Aorta (tissue), 5 donors: ENCODE measurements around the gene PACRG. TPM values are rescaled to one million over a fixed set of nuclear protein-coding genes. Genes with fewer than 3 reads are reported as not detected.

Source experiments
- ATAC-seq: fragments of 200-7000 bp; cut with Tn5 transposase; one replicate; pipeline ENCODE4 v1.9.1; 2022; ENCODE audit warnings: moderate library complexity; ENCODE audit not compliant: low FRiP score
- DNase-seq, 2 donors: peaks; one replicate each; pipeline ENCODE4 v3.0.0-alpha.2; 2020
- H3K27ac ChIP-seq, 2 donors: one replicate each; pipeline ENCODE4 v1.5.1; 2013; ENCODE audit warnings: low read length in 2 of 2, mild to moderate bottlenecking in 2 of 2, moderate library complexity in 2 of 2, control low read depth in 1 of 2, inconsistent platforms in 1 of 2, low read depth in 1 of 2
- H3K27me3 ChIP-seq, 2 donors: one replicate each; pipeline ENCODE4 v1.6.1; 2013; ENCODE audit warnings: control low read depth in 1 of 2, low read length in 1 of 2, mild to moderate bottlenecking in 1 of 2, moderate library complexity in 1 of 2; ENCODE audit not compliant: insufficient read depth in 2 of 2, control insufficient read depth in 1 of 2
- H3K36me3 ChIP-seq, 2 donors: one replicate each; pipeline ENCODE4 v1.6.1; 2013; ENCODE audit warnings: control low read depth in 1 of 2, low read length in 1 of 2, mild to moderate bottlenecking in 1 of 2; ENCODE audit not compliant: insufficient read depth in 2 of 2, control insufficient read depth in 1 of 2
- H3K4me1 ChIP-seq, 2 donors: one replicate each; pipeline ENCODE4 v1.6.1; 2013; ENCODE audit warnings: low read length in 2 of 2, control low read depth in 1 of 2, mild to moderate bottlenecking in 1 of 2, moderate library complexity in 1 of 2; ENCODE audit not compliant: insufficient read depth in 2 of 2, control insufficient read depth in 1 of 2
- H3K4me3 ChIP-seq, 2 donors: one replicate each; pipeline ENCODE4 v1.5.1; 2013; ENCODE audit warnings: low read length in 2 of 2, control low read depth in 1 of 2, mild to moderate bottlenecking in 1 of 2
- H3K9me3 ChIP-seq: one replicate; pipeline ENCODE4 v1.6.1; 2013; ENCODE audit warnings: mild to moderate bottlenecking, low read length; ENCODE audit not compliant: control insufficient read depth
- WGBS, 2 donors: extraction: QIAGEN DNeasy Blood & Tissue Kit; methylation state at CpG; one replicate each; pipeline ENCODE4 v1.1.7; 2013; 5-methylcytosine and 5-hydroxymethylcytosine counted together
- intact Hi-C, 2 donors: fragments of 100-400 bp; cut with DNase I; formaldehyde crosslinking; loops; one replicate each; pipeline versions ENCODE4 v1.14.2 to v1.15.0; 2022
- polyA plus RNA-seq, 2 donors: library from polyadenylated mRNA; stranded (reverse); fragments of 200-250 nt; gene quantifications; one replicate each; pipeline ENCODE4 v1.2.3, GENCODE V29; 2013
- total RNA-seq, 2 donors: library from RNA; stranded (reverse); fragmentation: NEBNext Ultra II Directional; extraction: Animal tissue kit (Norgen Biotek cat#: 25700); gene quantifications; one replicate each; pipeline ENCODE4 v1.2.1, GENCODE V29; 2021
- donor health status: healthy with polysubstance abuse.
- donor health status: Bipolar disorder and iron deficiency.
- donor health status: DM: no; HTN: no; CAD: no.
- donor health status: DM: no; HTN: no; CAD: no.
- donor health status: DM: yes; HTN: yes; CAD: no.

The PACRG gene
- total and polyA plus RNA-seq, 4 donors, result 0.26 to 2.7 (median 0.54) TPM; not detected in 1

DNA sequence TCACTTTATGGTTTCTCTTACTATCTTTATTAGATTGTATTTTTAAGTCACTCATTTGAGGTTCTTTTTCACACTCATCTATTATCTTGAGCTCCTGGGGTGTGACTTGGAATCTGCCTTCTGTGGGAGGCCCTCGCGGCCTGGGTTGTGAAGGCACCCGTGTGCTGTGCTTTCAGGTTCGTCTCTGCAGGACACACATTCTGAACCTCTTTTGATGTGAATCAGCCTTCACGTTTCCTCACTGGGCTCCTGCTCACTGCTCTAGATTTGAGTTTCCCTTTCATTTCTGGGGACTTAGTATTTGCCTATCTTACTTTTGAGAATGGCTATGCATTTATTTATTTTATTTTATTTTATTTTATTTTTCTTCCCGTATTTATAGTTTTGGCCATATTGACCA lies 97.8 kb downstream of the PACRG start:
- no peaks in the 10 kb centered on the region for H3K4me1 ChIP-seq
- intact Hi-C loops, result no loop called here
- ATAC-seq, result no peak
- H3K9me3 ChIP-seq, result no peaks in the 10 kb centered on the region
- H3K27ac ChIP-seq, result no peak overlapping the region
- WGBS, 2 donors, result 37 to 48% methylated on average over 6 of the region's 6 CpGs
- no peak for DNase-seq
- no peak overlapping the region for H3K4me3 ChIP-seq
- H3K36me3 ChIP-seq, result no peaks in the 10 kb centered on the region
- H3K27me3 ChIP-seq, result no peaks in the 10 kb centered on the region

DNA sequence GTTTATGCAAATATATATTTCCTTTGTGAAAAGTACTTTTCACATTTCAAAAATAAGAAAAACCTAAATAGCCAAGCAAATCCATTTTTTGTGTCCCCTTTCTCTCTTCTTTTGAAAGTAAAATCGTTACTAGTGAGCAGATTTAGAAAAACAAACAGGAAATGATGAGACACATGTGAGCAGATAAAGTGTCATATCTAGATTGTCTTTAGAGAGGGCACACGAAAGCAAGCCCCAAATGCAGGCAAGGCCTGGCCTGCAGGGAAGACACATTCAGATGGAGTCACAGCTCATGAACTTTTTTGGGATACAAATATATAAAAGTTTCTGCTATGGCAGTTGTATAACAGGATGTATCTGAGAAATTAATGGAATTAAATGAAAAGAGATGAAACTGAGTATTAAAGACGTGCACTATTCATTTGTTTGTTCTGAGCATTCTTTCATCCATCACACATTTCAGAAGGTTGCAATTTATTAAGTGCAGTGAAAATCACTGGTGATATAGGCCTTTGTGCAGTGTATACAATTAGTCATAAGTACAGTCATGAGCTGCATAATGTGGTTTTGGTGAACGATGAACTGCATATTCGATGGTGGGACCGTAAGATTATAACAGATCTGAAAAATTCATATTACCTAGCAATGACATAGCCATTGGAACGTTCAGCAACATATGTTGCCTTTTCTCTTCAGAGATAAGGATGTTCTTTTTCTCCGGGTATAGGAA lies 101.4 kb downstream of the PACRG start:
- ATAC-seq, result no peak

DNA sequence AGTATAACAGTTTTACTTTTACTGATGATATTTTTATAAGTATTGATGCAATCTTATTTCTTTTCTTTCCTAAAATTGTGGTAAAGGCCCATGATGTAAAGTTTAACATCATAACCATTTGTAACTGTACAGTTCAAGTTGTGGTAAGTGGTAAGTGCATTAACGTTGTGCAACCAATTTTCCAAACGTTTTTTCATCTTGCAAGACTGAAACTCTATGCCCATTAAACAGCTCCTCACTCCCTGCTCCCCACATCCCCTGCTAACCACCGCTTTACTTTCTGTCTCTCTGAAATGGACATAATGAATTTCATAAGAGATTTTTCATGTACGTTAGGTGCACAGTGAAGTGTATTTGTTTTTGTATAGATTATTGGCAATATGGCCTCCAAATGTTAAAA lies 106.0 kb downstream of the PACRG start:
- no peak for ATAC-seq
- H3K36me3 ChIP-seq, result no peaks in the 10 kb centered on the region
- 65 to 71% methylated on average over 4 of the region's 4 CpGs for WGBS, 2 donors
- H3K27me3 ChIP-seq, result no peaks in the 10 kb centered on the region
- H3K27ac ChIP-seq, result no peak overlapping the region
- intact Hi-C loops, result no loop called here
- no peak for DNase-seq
- no peak overlapping the region for H3K4me3 ChIP-seq
- H3K9me3 ChIP-seq, result peaks cover 2% of the 10 kb centered on the region
- no peaks in the 10 kb centered on the region for H3K4me1 ChIP-seq

More for the DNA sequence above, 101.4 kb downstream of the PACRG start:
- H3K27me3 ChIP-seq, result no peaks in the 10 kb centered on the region
- no peak overlapping the region for H3K4me3 ChIP-seq
- no peaks in the 10 kb centered on the region for H3K9me3 ChIP-seq
- WGBS, 2 donors, result 67 to 74% methylated on average over 8 of the region's 8 CpGs
- no peak overlapping the region for H3K27ac ChIP-seq
- intact Hi-C loops, result no loop called here
- H3K36me3 ChIP-seq, result no peaks in the 10 kb centered on the region
- H3K4me1 ChIP-seq, result no peaks in the 10 kb centered on the region
- no peak for DNase-seq

DNA sequence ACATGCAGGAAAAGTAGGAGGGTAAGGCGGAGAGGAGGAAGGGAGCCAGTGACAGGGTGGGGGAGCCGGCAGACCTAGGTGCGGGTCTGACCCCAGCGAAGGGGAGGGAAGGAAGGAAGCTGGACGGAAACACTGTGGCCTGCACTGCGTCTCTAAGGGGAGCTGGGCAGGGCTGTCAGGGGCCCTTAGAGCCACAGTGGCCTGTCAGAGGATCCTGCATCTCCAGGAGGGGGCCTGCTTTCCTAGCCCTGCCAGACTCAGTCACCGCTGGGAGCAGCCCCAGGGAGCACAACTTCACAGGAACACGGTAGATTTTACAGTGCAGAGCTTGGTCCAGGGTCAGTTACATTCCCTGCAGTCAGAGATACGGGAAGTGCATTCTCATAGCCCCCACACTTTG lies 118.2 kb downstream of the PACRG start:
- no peaks in the 10 kb centered on the region for H3K4me1 ChIP-seq
- 81 to 84% methylated on average over 9 of the region's 9 CpGs for WGBS, 2 donors
- H3K27me3 ChIP-seq, result no peaks in the 10 kb centered on the region
- intact Hi-C loops, result no loop called here
- no peaks in the 10 kb centered on the region for H3K36me3 ChIP-seq
- H3K27ac ChIP-seq, result no peak overlapping the region
- H3K9me3 ChIP-seq, result no peaks in the 10 kb centered on the region
- ATAC-seq (no peak), DNase-seq (no peak)
- H3K4me3 ChIP-seq, result no peak overlapping the region

DNA sequence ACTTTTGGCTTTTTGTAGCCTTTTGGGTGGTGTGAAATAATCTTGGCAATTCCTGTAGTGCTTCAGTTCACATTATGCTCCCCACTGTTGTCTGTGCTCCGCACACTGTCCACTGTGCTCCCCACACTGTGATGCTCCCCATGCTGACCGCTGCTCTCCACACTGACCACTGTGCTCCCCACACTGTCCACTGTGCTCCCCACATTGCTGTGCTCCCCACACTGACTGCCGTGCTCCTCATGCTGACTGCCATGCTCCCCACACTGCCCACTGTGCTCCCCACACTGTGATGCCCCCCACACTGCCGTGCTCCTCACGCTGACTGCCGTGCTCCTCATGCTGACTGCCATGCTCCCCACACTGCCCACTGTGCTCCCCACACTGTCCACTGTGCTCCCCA lies 118.9 kb downstream of the PACRG start:
- H3K9me3 ChIP-seq, result no peaks in the 10 kb centered on the region
- no peak overlapping the region for H3K27ac ChIP-seq
- no peaks in the 10 kb centered on the region for H3K4me1 ChIP-seq
- H3K36me3 ChIP-seq, result no peaks in the 10 kb centered on the region
- no peak overlapping the region for H3K4me3 ChIP-seq
- DNase-seq, result no peak
- 95 to 97% methylated on average over 6 of the region's 6 CpGs for WGBS, 2 donors
- no peaks in the 10 kb centered on the region for H3K27me3 ChIP-seq
- intact Hi-C loops, result no loop called here
- peak; percentile 15 for ATAC-seq

DNA sequence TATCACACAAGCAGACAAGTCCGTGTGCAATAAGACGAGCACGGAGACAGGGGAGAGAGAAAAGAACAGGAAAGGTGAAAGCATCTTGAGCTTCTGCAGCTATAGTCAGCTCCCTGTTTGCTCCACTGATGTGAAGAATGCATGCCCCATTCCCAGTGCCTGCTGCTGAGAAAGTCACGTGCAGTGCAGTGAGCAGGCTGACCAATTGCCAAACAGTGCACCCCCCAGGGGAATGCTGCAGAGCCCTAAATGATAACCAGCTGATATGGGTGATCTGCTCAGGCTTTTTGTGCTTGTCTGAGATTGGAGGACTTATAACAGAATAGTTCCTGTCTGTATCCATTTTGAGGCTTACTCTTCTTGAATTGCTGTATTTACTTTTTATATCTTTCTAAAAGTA lies 121.5 kb downstream of the PACRG start:
- DNase-seq (no peak), ATAC-seq (no peak)
- intact Hi-C loops, result no loop called here
- Histone ChIP-seq H3K36me3 (no peaks in the 10 kb centered on the region), H3K27ac (no peak overlapping the region), H3K27me3 (no peaks in the 10 kb centered on the region), H3K4me1 (no peaks in the 10 kb centered on the region), H3K4me3 (no peak overlapping the region), H3K9me3 (no peaks in the 10 kb centered on the region)
- WGBS, 2 donors, result 47 to 53% methylated on average over 4 of the region's 4 CpGs

DNA sequence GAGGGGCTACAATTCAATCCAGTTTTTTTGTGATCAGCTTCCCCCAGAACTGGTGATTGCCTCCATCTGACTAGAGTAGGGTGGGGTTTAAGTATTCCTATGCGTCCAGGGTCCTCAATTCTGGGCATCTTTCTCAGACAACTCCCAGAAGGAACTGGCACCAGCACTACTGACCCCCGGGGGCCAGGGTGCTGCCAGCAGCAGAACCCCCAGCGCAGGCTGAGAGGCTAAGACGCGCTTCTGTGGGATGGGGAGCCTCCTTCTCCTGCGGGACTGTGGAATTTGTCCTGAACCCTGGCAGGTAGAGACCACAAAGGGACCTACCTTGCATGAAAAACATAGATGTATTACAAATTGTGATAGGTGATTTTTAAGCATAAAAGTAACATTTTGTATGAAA lies 124.4 kb downstream of the PACRG start:
- ATAC-seq, result no peak
- H3K4me1 ChIP-seq, result no peaks in the 10 kb centered on the region
- DNase-seq, result no peak
- intact Hi-C loops, result no loop called here
- no peaks in the 10 kb centered on the region for H3K36me3 ChIP-seq
- no peak overlapping the region for H3K4me3 ChIP-seq
- no peaks in the 10 kb centered on the region for H3K9me3 ChIP-seq
- WGBS, 2 donors, result 84 to 94% methylated on average over 6 of the region's 6 CpGs
- H3K27ac ChIP-seq, result no peak overlapping the region
- H3K27me3 ChIP-seq, result no peaks in the 10 kb centered on the region

DNA sequence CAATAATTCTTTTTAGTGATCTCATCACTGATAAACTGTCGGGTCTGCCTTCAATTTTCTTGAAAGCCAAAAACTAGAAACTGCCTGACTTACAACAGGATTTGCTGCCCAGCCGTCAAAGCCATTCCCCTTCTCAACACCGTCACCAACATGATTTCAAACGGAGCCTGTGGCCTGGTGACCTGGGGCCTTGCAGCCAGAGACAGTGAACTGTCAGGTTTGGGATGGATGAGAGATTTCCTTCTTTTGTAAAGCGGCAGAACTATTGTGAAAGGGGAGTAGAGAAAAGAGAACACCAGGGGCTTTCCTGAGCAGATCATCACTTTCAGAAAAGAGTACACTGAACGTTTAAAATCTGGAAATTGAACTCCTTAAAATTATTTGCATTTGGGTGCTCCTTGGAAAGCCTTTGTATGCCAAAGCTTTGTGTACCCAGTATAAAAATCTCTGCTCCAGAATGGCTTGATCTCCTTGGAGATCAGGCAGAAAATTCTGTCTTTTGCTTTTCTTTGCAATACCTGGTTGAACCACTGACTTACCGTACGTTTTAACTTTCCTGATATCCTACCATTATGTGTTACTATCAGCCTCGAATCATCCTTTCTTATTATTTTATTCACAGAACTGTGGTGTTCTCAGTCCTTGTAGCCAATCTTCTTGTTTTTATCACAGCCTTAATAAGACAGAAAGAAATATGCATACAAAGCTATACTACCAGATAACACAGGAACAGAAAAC lies 125.2 kb downstream of the PACRG start:
- intact Hi-C loops, result no loop called here
- H3K9me3 ChIP-seq, result no peaks in the 10 kb centered on the region
- no peaks in the 10 kb centered on the region for H3K27me3 ChIP-seq
- H3K4me1 ChIP-seq, result no peaks in the 10 kb centered on the region
- H3K36me3 ChIP-seq, result no peaks in the 10 kb centered on the region
- H3K4me3 ChIP-seq, result no peak overlapping the region
- no peak for ATAC-seq
- DNase-seq, result no peak
- no peak overlapping the region for H3K27ac ChIP-seq
- 74 to 77% methylated on average over 9 of the region's 9 CpGs for WGBS, 2 donors

DNA sequence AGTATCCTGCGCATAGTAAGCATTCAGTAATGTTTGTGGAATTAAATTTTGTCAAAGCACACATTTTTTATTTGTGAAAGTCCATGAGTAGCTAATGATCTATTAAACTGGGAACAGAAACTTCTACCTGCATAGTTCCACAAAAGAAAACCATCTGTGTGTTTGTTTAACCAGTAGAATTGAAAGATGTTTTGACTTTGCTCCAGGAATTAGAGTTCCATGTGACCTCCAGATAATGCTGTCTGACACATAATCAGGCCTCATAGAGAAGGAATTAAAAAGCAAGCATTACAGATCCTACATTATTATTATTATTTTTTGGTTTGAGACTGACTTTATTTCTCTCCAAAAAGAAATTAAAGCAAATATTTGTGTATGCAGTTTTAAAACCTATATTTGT lies 126.5 kb downstream of the PACRG start:
- no peak overlapping the region for H3K27ac ChIP-seq
- H3K27me3 ChIP-seq, result no peaks in the 10 kb centered on the region
- WGBS, 2 donors, result 83 to 85% methylated on average over 1 of the region's 1 CpG
- H3K9me3 ChIP-seq, result no peaks in the 10 kb centered on the region
- intact Hi-C loops, result no loop called here
- H3K36me3 ChIP-seq, result no peaks in the 10 kb centered on the region
- no peak for ATAC-seq
- no peak overlapping the region for H3K4me3 ChIP-seq
- H3K4me1 ChIP-seq, result no peaks in the 10 kb centered on the region
- DNase-seq, result no peak
